ENCODE data around the gene ARHGEF7. TPM values are rescaled to one million over a fixed set of nuclear protein-coding genes. Genes with fewer than 3 reads are reported as not detected.
A peak's percentile ranks its signal among the peaks of the same experiment; 100 is the strongest.

ARHGEF7 gene
- total RNA-seq, 1 donor from 2014 or later, result 57.5 TPM

DNA sequence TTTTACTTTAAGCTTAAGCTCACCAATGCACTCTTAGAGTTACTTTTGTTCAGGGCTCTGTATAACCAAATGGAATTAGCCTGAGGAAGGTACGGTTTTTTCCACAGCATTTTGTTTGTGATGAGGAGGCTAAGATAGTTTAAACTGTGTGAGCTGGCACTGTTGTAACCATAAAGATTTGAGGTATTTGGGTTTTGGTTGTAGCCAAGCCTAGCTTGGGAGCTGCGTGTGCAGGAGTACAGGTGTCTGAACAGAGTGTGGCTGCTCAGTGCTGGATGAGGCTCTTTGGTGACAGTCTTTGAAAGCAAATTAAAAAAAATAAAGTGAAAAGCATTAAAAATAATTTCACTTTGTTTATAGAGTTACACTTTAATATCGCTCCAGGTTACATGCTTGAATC, 56.0 kb downstream of the ARHGEF7 start:
- no peaks in the 10 kb centered on the region for H3K9me3 ChIP-seq
- no peaks in the 10 kb centered on the region for H3K27me3 ChIP-seq
- H3K4me3 ChIP-seq, result no peak overlapping the region
- intact Hi-C loops (cut with DNase I), result loop anchor here (5.0 kb wide), 1 partner anchor 544 kb away; no protein-coding TSS in a partner anchor
- H3K36me3 ChIP-seq, result no peaks in the 10 kb centered on the region
- DNase-seq (ENCODE audit: extremely low spot score in 2 of 2), result no peak
- peaks cover 62% of the 10 kb centered on the region for H3K4me1 ChIP-seq
- TF ChIP-seq, protein P1, sequence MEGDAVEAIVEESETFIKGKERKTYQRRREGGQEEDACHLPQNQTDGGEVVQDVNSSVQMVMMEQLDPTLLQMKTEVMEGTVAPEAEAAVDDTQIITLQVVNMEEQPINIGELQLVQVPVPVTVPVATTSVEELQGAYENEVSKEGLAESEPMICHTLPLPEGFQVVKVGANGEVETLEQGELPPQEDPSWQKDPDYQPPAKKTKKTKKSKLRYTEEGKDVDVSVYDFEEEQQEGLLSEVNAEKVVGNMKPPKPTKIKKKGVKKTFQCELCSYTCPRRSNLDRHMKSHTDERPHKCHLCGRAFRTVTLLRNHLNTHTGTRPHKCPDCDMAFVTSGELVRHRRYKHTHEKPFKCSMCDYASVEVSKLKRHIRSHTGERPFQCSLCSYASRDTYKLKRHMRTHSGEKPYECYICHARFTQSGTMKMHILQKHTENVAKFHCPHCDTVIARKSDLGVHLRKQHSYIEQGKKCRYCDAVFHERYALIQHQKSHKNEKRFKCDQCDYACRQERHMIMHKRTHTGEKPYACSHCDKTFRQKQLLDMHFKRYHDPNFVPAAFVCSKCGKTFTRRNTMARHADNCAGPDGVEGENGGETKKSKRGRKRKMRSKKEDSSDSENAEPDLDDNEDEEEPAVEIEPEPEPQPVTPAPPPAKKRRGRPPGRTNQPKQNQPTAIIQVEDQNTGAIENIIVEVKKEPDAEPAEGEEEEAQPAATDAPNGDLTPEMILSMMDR (IDR thresholded peaks at IDR 0.05), result no peak
- no peak for TF ChIP-seq POLR2AphosphoS5 (IDR thresholded peaks at IDR 0.05; ENCODE audit: insufficient read depth in 1 of 2, low read depth in 1 of 2)
- no peak for TF ChIP-seq POLR2A (IDR thresholded peaks at IDR 0.05)
- no peak overlapping the region for H3K27ac ChIP-seq

DNA sequence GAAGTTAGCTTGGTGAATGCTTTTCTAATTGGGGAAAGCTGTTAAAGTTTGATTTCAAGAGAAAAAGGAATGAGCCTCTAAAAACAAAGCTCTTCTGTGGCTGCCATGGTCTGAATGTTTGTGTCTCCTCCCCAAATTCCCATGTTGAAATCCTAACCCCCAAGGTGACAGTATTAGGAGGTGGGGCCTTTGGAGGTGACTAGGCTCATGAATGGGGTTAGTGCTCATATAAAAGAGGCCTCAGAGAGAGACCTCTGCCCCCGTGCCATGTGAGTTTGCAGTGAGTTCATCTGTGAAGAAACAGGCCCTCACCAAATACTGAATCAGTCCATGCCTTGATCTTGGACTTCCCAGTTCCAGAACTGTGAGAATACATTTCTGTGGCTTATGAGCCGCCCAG, 56.5 kb downstream of the ARHGEF7 start:
- no peaks in the 10 kb centered on the region for H3K9me3 ChIP-seq
- H3K4me3 ChIP-seq, result no peak overlapping the region
- no peak overlapping the region for H3K27ac ChIP-seq
- no peak for DNase-seq (ENCODE audit: extremely low spot score in 2 of 2)
- intact Hi-C loops (cut with DNase I), result loop anchor here (5.0 kb wide), 1 partner anchor 544 kb away; no protein-coding TSS in a partner anchor
- TF ChIP-seq POLR2AphosphoS5 (IDR thresholded peaks at IDR 0.05; ENCODE audit: insufficient read depth in 1 of 2, low read depth in 1 of 2) (no peak), POLR2A (IDR thresholded peaks at IDR 0.05) (no peak)
- TF ChIP-seq, protein P1 (IDR thresholded peaks at IDR 0.05), result no peak
- H3K4me1 ChIP-seq, result peaks cover 62% of the 10 kb centered on the region
- no peaks in the 10 kb centered on the region for H3K36me3 ChIP-seq
- no peaks in the 10 kb centered on the region for H3K27me3 ChIP-seq

DNA sequence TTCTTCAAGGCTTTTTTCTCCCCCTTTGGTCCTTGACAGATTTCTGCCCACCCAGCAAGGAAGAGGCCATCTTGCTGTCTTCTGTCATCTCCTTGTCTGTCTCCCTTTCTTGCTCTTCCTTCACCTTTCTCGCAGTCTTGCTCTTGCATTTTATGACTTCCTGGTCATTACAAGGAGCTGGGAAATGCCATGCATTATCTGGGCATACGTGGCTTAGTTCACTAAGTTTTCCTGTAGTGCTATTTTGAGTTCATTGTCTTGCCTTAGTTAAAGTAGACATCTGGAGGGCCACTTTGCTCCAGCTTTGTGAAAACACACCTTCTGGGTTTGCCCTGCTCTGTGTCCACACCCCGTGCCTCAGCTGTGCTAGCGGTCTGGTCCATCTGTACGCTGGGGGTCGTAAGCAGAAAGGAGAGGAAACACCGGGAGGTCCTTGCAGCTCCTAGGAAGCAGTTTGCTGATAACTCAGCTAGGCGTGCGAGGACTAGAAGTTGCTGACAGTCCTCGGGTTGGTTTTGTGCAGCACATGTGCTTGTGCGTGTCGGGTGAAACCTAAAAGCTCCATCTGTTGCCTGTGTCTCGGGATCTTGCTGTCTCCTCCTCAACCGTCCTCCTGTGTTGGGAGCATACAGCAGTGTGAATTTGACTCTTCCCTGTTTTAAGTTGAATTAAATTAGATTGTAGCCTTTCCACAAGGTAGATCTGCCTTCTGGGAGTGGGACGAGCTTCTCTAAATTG, 59.4 kb downstream of the ARHGEF7 start:
- DNase-seq (ENCODE audit: extremely low spot score in 2 of 2), result no peak
- Histone ChIP-seq H3K9me3 (no peaks in the 10 kb centered on the region), H3K36me3 (no peaks in the 10 kb centered on the region), H3K4me1 (peaks cover 67% of the 10 kb centered on the region), H3K27me3 (no peaks in the 10 kb centered on the region), H3K4me3 (no peak overlapping the region), H3K27ac (no peak overlapping the region)
- TF ChIP-seq POLR2A (IDR thresholded peaks at IDR 0.05) (no peak), POLR2AphosphoS5 (IDR thresholded peaks at IDR 0.05; ENCODE audit: insufficient read depth in 1 of 2, low read depth in 1 of 2) (no peak)
- TF ChIP-seq, protein P1 (IDR thresholded peaks at IDR 0.05), result no peak
- intact Hi-C loops (cut with DNase I), result loop anchor here (5.0 kb wide), 1 partner anchor 547 kb away; no protein-coding TSS in a partner anchor

DNA sequence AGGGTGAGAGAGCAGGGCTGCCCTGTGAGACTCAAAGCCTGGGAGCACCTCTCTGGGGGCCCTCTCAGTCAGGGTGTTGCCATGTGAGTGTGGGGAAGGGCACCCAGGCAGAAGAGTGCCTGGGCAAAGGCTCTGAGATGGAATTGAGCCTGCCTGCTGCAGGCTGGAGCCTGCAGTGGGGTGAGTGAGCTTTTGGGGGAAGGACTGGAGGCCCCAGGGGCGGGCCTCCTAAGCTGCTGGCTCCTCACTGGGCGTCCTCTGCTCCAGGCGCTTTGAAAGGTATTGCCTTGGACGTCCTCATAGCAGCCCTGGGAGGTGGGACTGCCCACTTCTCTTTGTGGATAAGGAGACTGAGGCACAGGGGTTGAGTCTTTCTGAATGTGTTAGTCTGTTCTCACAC, 60.3 kb downstream of the ARHGEF7 start:
- H3K27ac ChIP-seq, result peak overlapping the region; percentile 36
- TF ChIP-seq POLR2A (IDR thresholded peaks at IDR 0.05) (no peak), POLR2AphosphoS5 (IDR thresholded peaks at IDR 0.05; ENCODE audit: insufficient read depth in 1 of 2, low read depth in 1 of 2) (no peak)
- TF ChIP-seq, protein P1 (IDR thresholded peaks at IDR 0.05), result no peak
- no peaks in the 10 kb centered on the region for H3K36me3 ChIP-seq
- H3K27me3 ChIP-seq, result no peaks in the 10 kb centered on the region
- H3K9me3 ChIP-seq, result no peaks in the 10 kb centered on the region
- no peak for DNase-seq (ENCODE audit: extremely low spot score in 2 of 2)
- peaks cover 67% of the 10 kb centered on the region for H3K4me1 ChIP-seq
- intact Hi-C loops (cut with DNase I), result no loop called here
- no peak overlapping the region for H3K4me3 ChIP-seq

DNA sequence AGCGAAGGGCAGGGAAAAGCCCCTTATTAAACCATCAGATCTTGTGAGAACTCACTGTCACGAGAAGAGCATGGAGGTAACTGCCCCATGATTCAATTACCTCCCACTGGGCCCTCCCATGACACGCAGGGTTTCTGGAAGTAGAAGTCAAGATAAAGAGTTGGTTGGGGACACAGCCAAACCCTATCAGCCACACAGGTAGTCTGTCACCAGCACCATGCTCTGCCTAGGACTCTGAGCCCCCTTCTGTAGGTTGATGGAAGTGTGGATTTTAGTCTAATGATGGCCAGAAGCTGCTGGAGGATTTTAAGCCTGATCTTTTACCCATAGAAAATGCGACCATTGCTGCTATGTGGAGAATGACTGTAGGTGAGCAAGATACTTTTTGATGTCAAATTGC, 60.8 kb downstream of the ARHGEF7 start:
- H3K36me3 ChIP-seq, result no peaks in the 10 kb centered on the region
- H3K4me1 ChIP-seq, result peaks cover 64% of the 10 kb centered on the region
- H3K27me3 ChIP-seq, result no peaks in the 10 kb centered on the region
- H3K9me3 ChIP-seq, result no peaks in the 10 kb centered on the region
- no peak overlapping the region for H3K4me3 ChIP-seq
- intact Hi-C loops (cut with DNase I), result no loop called here
- TF ChIP-seq, protein P1 (IDR thresholded peaks at IDR 0.05), result no peak
- TF ChIP-seq POLR2AphosphoS5 (IDR thresholded peaks at IDR 0.05; ENCODE audit: insufficient read depth in 1 of 2, low read depth in 1 of 2) (no peak), POLR2A (IDR thresholded peaks at IDR 0.05) (no peak)
- DNase-seq (ENCODE audit: extremely low spot score in 2 of 2), result no peak
- H3K27ac ChIP-seq, result peak overlapping the region; percentile 71

Measured in vagina (tissue), 2 donors.